Common myeloid progenitor, CD34-positive (primary cell): Measurements from ENCODE around the gene MEIOB.
"Not testable (repeated sequence)": the region's sequence is repeated elsewhere in the genome, so short reads cannot be mapped to it uniquely, and the experiment has no call there.

Experiments
- CTCF ChIA-PET: fragments of 350-600 bp; sonication (Branson Sonifier 250); formaldehyde crosslinking; loops from one replicate; lab custom pipeline; 2021; ENCODE audit warnings: antibody characterized with exemption; lab: Charles Lee
- POLR2A ChIA-PET: fragments of 350-600 bp; sonication (Branson Sonifier 250); formaldehyde crosslinking; loops from one replicate; lab custom pipeline; 2021; ENCODE audit warnings: antibody characterized with exemption; lab: Charles Lee
- DNase-seq, 3 donors: peaks; one replicate each; pipeline versions ENCODE4 v3.0.0 to v3.0.0-alpha.2; 2013
- H3K27ac ChIP-seq, 2 experiments: 1 replicate in 1 of 2; 2 replicates in 1 of 2; pipeline ENCODE4 v1.7.0; 2013; ENCODE audit warnings: inconsistent platforms in 2 of 2, low read length in 2 of 2, mild to moderate bottlenecking in 2 of 2, low read depth in 1 of 2, moderate library complexity in 1 of 2; ENCODE audit not compliant: severe bottlenecking in 2 of 2, insufficient read depth in 1 of 2, poor library complexity in 1 of 2
- H3K27me3 ChIP-seq, 5 experiments: replicated peaks in 2 of 5; 1 replicate in 3 of 5; 2 replicates in 2 of 5; pipeline versions ENCODE4 v1.6.1 to v1.7.0; 2013; ENCODE audit warnings: low read length in 4 of 5, mild to moderate bottlenecking in 2 of 5, moderate library complexity in 2 of 5, inconsistent platforms in 1 of 5; ENCODE audit not compliant: insufficient read depth in 5 of 5, control insufficient read depth in 4 of 5
- H3K36me3 ChIP-seq, 4 experiments: 1 replicate in 2 of 4; 2 replicates in 2 of 4; pipeline versions ENCODE4 v1.6.1 to v1.7.0; 2013; ENCODE audit warnings: low read length in 3 of 4, control low read depth in 1 of 4, mild to moderate bottlenecking in 1 of 4; ENCODE audit not compliant: control insufficient read depth in 4 of 4, insufficient read depth in 4 of 4
- H3K4me1 ChIP-seq, 4 experiments: 1 replicate in 3 of 4; 2 replicates in 1 of 4; pipeline versions ENCODE4 v1.6.1 to v1.7.1; 2013; ENCODE audit warnings: low read length in 3 of 4, mild to moderate bottlenecking in 3 of 4, control low read depth in 1 of 4, inconsistent platforms in 1 of 4, moderate library complexity in 1 of 4; ENCODE audit not compliant: control insufficient read depth in 4 of 4, insufficient read depth in 4 of 4; ENCODE audit errors: control extremely low read depth in 1 of 4
- H3K4me3 ChIP-seq, 7 experiments: 1 replicate in 4 of 7; 2 replicates in 3 of 7; pipeline versions ENCODE4 v1.5.1 to v1.7.0; 2013; ENCODE audit warnings: mild to moderate bottlenecking in 7 of 7, low read length in 6 of 7, moderate library complexity in 6 of 7, inconsistent platforms in 2 of 7, low read depth in 2 of 7, control low read depth in 1 of 7; ENCODE audit not compliant: insufficient read depth in 4 of 7, control insufficient read depth in 1 of 7; ENCODE audit errors: extremely low read depth in 1 of 7
- H3K9me3 ChIP-seq, 5 experiments: 1 replicate in 4 of 5; 2 replicates in 1 of 5; pipeline versions ENCODE4 v1.6.1 to v1.7.1; 2013; ENCODE audit warnings: low read length in 4 of 5, mild to moderate bottlenecking in 2 of 5, inconsistent platforms in 1 of 5, low read depth in 1 of 5, moderate library complexity in 1 of 5; ENCODE audit not compliant: control insufficient read depth in 4 of 5, insufficient read depth in 2 of 5; ENCODE audit errors: control extremely low read depth in 1 of 5
- WGBS: methylation state at CpG from one replicate; pipeline ENCODE4 v1.1.5; 2013; ENCODE audit not compliant: insufficient coverage; 5-methylcytosine and 5-hydroxymethylcytosine counted together

The MEIOB gene

GRCh38 chr16:1900452-1900774 lies 28.4 kb upstream of the MEIOB start:
- no peak for DNase-seq
- Histone ChIP-seq H3K4me3 (no peak overlapping the region), H3K9me3 (no peaks in the 10 kb centered on the region), H3K4me1 (no peaks in the 10 kb centered on the region), H3K27me3 (peaks cover 0 to 36% (median 5%) of the 10 kb centered on the region in 5 experiments), H3K27ac (no peak overlapping the region), H3K36me3 (no peaks in the 10 kb centered on the region)
- CTCF ChIA-PET: interaction anchor here (0.6 kb wide), 1 partner anchor 12 kb away, joined by 3 read pairs; no protein-coding TSS in a partner anchor
- 68% methylated on average over 8 of the region's 9 CpGs for WGBS
- POLR2A ChIA-PET: interaction anchor here (0.5 kb wide), 1 partner anchor 1000 kb away, joined by 3 read pairs; no protein-coding TSS in a partner anchor

GRCh38 chr16:1899641-1900451 lies 27.9 kb upstream of the MEIOB start:
- no peaks in the 10 kb centered on the region for H3K9me3 ChIP-seq
- peaks cover 0 to 33% (median 5%) of the 10 kb centered on the region in 5 experiments for H3K27me3 ChIP-seq
- ChIA-PET POLR2A (interaction anchor here (0.5 kb wide), 1 partner anchor 1000 kb away, joined by 3 read pairs; no protein-coding TSS in a partner anchor), CTCF (no interaction called here)
- H3K27ac ChIP-seq: no peak overlapping the region
- H3K4me3 ChIP-seq: no peak overlapping the region
- DNase-seq: no peak
- no peaks in the 10 kb centered on the region for H3K4me1 ChIP-seq
- H3K36me3 ChIP-seq: no peaks in the 10 kb centered on the region
- WGBS: 85% methylated on average over 11 of the region's 16 CpGs

- H3K4me3 ChIP-seq, POLR2A ChIA-PET, DNase-seq, H3K9me3 ChIP-seq, H3K27ac ChIP-seq, H3K36me3 ChIP-seq, H3K4me1 ChIP-seq: not testable (repeated sequence)
- 94% methylated on average over 2 of the region's 2 CpGs for WGBS
- CTCF ChIA-PET: interaction anchor here (0.6 kb wide), 1 partner anchor 13 kb away, joined by 3 read pairs; no protein-coding TSS in a partner anchor
- H3K27me3 ChIP-seq: peaks cover 0 to 29% (median 5%) of the 10 kb centered on the region in 5 experiments
Measured at GRCh38 chr16:1897692-1898091, 25.7 kb upstream of the MEIOB start.

- Histone ChIP-seq H3K36me3 (no peaks in the 10 kb centered on the region), H3K27me3 (peaks cover 0 to 36% (median 5%) of the 10 kb centered on the region in 5 experiments), H3K27ac (no peak overlapping the region), H3K4me1 (no peaks in the 10 kb centered on the region), H3K4me3 (no peak overlapping the region), H3K9me3 (no peaks in the 10 kb centered on the region)
- CTCF ChIA-PET: no interaction called here
- POLR2A ChIA-PET: no interaction called here
- WGBS: 87% methylated on average over 27 of the region's 27 CpGs
- no peak for DNase-seq
Measured at GRCh38 chr16:1895949-1896675, 24.1 kb upstream of the MEIOB start.

DNA sequence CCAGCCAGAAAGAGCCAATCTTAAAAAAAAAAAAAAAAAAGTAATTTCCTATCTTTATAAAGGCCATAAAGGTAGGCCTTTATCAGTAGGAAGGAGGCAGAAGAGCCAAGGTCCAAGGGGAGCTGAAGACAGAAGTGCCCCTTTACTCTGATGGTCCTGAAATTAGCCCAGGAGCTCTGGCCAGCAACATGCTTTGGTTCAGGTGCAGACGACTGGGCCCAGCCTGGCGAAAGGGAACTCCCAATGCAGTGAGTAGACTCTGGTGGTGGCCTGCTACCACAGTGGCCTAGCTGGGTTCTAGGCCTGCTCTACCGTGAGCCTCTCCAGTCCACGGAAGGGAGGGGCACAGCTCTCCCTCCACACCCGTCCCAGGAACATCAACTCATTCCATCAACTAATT lies 23.1 kb upstream of the MEIOB start:
- Histone ChIP-seq H3K36me3 (no peaks in the 10 kb centered on the region), H3K27me3 (peaks cover 0 to 38% (median 8%) of the 10 kb centered on the region in 5 experiments), H3K4me1 (no peaks in the 10 kb centered on the region), H3K27ac (no peak overlapping the region), H3K4me3 (no peak overlapping the region), H3K9me3 (no peaks in the 10 kb centered on the region)
- no peak for DNase-seq
- POLR2A ChIA-PET: interaction anchor here (1.1 kb wide), 1 partner anchor 68 kb away, joined by 3 read pairs; the partner anchor contains the start of genes FAHD1 and HAGH
- WGBS: 94% methylated on average over 4 of the region's 5 CpGs
- CTCF ChIA-PET: no interaction called here

DNA sequence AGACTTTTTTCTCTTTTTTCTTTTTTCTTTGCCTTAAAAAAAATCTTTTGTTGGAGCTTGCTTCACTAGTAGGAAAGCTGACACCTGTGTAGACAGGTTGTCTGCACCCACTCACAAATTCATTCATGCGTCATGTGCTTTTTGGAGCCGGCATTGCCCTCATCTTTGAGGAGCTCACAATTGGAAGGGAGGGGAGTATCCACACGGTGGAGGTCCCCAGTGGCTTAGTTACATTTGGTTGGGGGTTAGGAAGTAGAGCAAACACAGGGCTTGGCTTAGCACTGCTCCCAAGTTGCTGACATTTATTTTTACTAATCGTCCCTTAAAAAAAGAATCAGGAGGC lies 18.7 kb upstream of the MEIOB start:
- Histone ChIP-seq H3K4me1 (no peaks in the 10 kb centered on the region), H3K4me3 (no peak overlapping the region), H3K36me3 (no peaks in the 10 kb centered on the region), H3K27ac (no peak overlapping the region), H3K27me3 (peaks cover 0 to 36% (median 12%) of the 10 kb centered on the region in 5 experiments), H3K9me3 (no peaks in the 10 kb centered on the region)
- DNase-seq: no peak
- ChIA-PET CTCF (interaction anchor here (1.0 kb wide), 1 partner anchor 33 kb away, joined by 3 read pairs; no protein-coding TSS in a partner anchor), POLR2A (no interaction called here)
- WGBS: 58% methylated on average over 4 of the region's 4 CpGs
